GM12864 (cell line): Measurements from ENCODE around the gene MICAL3.
"Not testable (repeated sequence)": the region's sequence is repeated elsewhere in the genome, so short reads cannot be mapped to it uniquely, and the experiment has no call there.

Experiments
- DNase-seq: peaks from one replicate; pipeline ENCODE4 v3.0.0-alpha.2; 2011; ENCODE audit warnings: low read depth
- H3K4me3 ChIP-seq: 2 replicates; pipeline ENCODE4 v1.5.1; 2011; ENCODE audit warnings: mild to moderate bottlenecking, low read depth, low read length, control low read depth
- TF ChIP-seq, protein P1 (sequence below): IDR thresholded peaks from 2 replicates; pipeline ENCODE4 v1.5.1; 2011; ENCODE audit warnings: low read depth, mild to moderate bottlenecking, moderate library complexity, low read length, control low read depth, inconsistent platforms; ENCODE audit errors: missing control alignments

Gene MICAL3

DNA sequence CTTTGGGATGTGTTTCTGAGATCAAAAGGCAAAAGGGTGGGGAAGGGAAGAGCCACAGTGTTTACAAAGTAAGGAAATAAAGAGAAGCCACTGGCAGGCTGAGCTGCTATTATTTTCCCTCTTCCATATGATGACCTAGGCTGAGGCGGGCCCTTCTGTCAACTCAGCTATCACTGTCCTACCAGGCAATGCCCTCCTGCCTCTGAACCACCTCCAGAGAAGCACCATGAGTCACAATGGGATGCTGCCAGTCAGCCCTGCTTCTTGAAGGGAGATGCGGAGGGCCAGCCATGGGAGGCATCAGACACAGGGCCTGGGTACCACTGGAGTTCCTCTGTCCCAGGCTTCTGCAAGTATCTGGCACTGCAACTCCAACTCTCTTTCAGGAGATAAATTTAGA lies 142.2 kb downstream of the MICAL3 start:
- H3K4me3 ChIP-seq, result no peak overlapping the region
- TF ChIP-seq, protein P1, sequence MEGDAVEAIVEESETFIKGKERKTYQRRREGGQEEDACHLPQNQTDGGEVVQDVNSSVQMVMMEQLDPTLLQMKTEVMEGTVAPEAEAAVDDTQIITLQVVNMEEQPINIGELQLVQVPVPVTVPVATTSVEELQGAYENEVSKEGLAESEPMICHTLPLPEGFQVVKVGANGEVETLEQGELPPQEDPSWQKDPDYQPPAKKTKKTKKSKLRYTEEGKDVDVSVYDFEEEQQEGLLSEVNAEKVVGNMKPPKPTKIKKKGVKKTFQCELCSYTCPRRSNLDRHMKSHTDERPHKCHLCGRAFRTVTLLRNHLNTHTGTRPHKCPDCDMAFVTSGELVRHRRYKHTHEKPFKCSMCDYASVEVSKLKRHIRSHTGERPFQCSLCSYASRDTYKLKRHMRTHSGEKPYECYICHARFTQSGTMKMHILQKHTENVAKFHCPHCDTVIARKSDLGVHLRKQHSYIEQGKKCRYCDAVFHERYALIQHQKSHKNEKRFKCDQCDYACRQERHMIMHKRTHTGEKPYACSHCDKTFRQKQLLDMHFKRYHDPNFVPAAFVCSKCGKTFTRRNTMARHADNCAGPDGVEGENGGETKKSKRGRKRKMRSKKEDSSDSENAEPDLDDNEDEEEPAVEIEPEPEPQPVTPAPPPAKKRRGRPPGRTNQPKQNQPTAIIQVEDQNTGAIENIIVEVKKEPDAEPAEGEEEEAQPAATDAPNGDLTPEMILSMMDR, result no peak
- DNase-seq, result no peak

DNA sequence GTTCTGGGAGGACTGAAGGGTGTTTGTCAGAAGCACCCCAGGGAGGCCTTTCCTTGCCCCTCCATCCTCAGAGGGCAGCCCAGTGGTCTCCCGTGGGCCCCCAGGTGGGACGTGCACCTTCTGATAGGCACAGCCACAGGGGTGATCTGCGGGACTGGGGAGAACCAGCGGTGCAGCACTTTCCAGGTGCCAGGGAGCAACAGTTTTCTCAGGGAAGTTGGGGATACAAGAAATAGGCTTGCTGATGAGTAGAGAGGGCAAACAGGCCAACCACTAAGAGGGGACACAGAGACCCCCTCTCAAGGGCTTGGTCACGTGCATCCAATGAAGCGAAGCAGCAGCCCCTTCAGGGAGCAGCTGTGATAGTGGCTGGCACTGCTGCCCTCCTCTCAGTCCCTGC lies 143.0 kb downstream of the MICAL3 start:
- TF ChIP-seq, protein P1, result no peak
- no peak for DNase-seq
- H3K4me3 ChIP-seq, result no peak overlapping the region

DNA sequence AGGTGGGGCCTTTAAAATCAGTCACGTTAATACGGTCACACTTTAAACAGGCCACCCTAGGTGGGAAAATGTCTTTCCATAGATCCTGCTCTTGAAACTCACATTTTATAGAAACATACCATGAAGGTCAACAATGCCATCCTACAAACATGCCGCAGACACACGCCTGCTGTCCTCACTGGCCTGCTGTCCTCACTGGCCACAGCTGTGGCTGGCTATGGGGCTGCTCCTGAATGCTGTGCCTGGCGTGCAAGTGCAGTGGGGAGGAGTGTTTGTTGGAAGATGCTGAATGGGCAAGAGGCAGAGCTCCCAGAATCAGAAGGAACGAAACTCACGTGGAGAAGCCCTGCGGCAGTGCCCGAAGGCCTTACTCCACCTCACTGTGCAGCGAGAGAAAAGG lies 143.9 kb downstream of the MICAL3 start:
- DNase-seq, result no peak
- H3K4me3 ChIP-seq, result no peak overlapping the region
- TF ChIP-seq, protein P1, result no peak

DNA sequence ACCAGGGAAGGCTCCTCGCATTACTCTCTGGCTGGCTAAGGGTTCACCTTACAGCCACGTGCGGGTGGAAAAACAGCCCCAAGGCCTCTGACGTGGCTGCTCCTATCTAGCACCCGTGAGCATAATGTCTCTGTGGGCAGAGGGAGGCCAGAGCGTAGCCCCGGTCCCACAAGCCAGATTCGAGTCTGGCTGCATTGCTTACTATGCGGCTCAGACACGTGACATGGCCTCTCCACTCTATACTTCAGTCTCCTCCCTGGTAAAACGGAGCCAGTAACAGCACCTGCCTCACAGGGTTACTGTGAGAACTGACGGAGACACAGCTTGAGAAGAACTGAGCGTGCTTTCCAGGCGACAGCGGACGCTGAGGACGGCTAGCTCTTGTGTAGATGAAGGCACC lies 144.3 kb downstream of the MICAL3 start:
- no peak for DNase-seq
- TF ChIP-seq, protein P1, result no peak
- no peak overlapping the region for H3K4me3 ChIP-seq

DNA sequence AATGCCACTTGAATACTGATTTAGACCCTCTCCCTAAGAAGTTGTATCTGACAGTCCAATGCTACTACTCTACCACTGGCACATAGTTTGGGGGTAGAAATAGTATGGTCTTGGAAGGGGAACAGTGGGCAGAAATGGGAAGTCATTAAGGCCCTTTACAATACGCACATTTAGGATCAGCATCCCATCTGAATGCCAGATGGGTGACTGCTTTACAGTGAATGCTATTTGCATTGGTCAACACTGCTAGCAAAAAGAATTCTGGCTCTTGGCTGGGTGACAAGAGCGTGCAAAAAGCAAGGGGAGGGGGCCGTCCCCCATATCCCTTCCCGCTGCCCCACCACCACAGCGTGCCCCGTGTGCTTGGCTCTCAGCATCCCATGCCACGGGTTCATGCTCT lies 145.4 kb downstream of the MICAL3 start:
- TF ChIP-seq, protein P1, result no peak
- no peak for DNase-seq
- H3K4me3 ChIP-seq, result no peak overlapping the region

DNA sequence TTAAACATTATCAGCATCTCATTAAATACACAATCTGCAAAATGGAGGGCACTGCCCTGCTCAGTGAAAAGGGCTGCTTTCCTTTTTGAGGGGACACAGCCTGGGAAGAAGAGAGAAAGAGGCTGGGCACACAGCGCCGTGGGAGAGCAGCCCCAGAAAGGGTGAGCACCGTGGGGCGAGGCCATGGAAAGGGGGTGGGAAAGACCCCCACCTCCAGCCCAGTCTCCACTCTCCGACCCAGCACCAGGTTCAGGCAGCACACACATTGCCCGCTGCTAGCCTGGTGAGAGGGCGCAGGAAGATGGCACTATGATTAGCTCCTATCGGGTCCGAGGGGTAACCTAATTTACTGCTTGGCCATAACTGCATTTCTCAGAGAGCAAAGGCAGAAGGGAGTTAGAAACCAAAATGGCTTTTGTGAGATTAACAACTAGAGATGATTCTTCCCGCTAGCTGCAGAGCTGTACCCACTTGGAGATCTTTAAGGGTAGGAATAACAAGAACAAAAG lies 146.1 kb downstream of the MICAL3 start:
- TF ChIP-seq, protein P1, result no peak
- DNase-seq, result no peak
- no peak overlapping the region for H3K4me3 ChIP-seq

DNA sequence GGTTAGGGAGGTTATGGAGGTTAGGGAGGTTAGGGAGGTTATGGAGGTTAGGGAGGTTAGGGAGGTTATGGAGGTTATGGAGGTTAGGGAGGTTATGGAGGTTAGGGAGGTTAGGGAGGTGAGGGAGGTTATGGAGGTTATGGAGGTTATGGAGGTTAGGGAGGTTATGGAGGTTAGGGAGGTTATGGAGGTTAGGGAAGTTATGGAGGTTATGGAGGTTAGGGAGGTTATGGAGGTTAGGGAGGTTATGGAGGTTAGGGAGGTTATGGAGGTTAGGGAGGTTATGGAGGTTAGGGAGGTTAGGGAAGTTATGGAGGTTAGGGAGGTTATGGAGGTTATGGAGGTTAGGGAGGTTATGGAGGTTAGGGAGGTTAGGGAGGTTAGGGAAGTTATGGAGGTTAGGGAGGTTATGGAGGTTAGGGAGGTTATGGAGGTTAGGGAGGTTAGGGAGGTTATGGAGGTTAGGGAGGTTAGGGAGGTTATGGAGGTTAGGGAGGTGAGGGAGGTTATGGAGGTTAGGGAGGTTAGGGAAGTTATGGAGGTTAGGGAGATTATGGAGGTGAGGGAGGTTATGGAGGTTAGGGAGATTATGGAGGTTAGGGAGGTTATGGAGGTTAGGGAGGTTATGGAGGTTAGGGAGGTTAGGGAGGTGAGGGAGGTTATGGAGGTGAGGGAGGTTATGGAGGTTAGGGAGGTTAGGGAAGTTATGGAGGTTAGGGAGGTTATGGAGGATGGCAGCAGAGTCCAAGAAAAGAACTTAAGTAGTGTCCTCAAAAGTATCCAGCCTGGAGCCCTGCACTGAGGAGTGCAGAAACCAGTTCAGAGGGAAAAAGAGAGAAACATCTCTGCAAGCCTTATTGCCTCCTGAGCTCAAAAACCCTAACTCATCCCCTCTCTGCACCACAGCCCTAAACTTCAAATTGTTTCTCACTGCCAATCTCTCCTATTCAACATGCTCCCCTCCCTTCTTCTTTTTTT lies 147.2 kb downstream of the MICAL3 start:
- DNase-seq, result not testable (repeated sequence)

More for the DNA sequence above, 147.2 kb downstream of the MICAL3 start:
- H3K4me3 ChIP-seq, result not testable (repeated sequence)
